ENCODE results near the gene PAF1.
A peak's percentile ranks its signal among the peaks of the same experiment; 100 is the strongest.
"Not testable (repeated sequence)": the region's sequence is repeated elsewhere in the genome, so short reads cannot be mapped to it uniquely, and the experiment has no call there.

Gene PAF1

GRCh38 chr19:39356647-39357046 is 34.3 kb downstream of the PAF1 start:
- no peak for DNase-seq (ENCODE audit: low read depth in 2 of 2, low spot score in 1 of 2)

- no peak for DNase-seq (ENCODE audit: low read depth in 2 of 2, low spot score in 1 of 2)
Measured at GRCh38 chr19:39356073-39356472, 34.8 kb downstream of the PAF1 start.

GRCh38 chr19:39355253-39355652 is 35.7 kb downstream of the PAF1 start:
- no peak for DNase-seq (ENCODE audit: low read depth in 2 of 2, low spot score in 1 of 2)

GRCh38 chr19:39352381-39353255 is 38.3 kb downstream of the PAF1 start:
- DNase-seq (ENCODE audit: low read depth in 2 of 2, low spot score in 1 of 2): no peak

GRCh38 chr19:39351537-39352064 is 39.3 kb downstream of the PAF1 start:
- no peak for DNase-seq (ENCODE audit: low read depth in 2 of 2, low spot score in 1 of 2)

- no peak for DNase-seq (ENCODE audit: low read depth in 2 of 2, low spot score in 1 of 2)
Measured at GRCh38 chr19:39350156-39350555, 40.8 kb downstream of the PAF1 start.

- DNase-seq (ENCODE audit: low read depth in 2 of 2, low spot score in 1 of 2): no peak
Measured at GRCh38 chr19:39349326-39349725, 41.6 kb downstream of the PAF1 start.

GRCh38 chr19:39347332-39348164 is 43.4 kb downstream of the PAF1 start:
- no peak for DNase-seq (ENCODE audit: low read depth in 2 of 2, low spot score in 1 of 2)

- no peak for DNase-seq (ENCODE audit: low read depth in 2 of 2, low spot score in 1 of 2)
Measured at GRCh38 chr19:39345956-39346355, 45.0 kb downstream of the PAF1 start.

- no peak for DNase-seq (ENCODE audit: low read depth in 2 of 2, low spot score in 1 of 2)
Measured at GRCh38 chr19:39342647-39343305, 48.1 kb downstream of the PAF1 start.

GRCh38 chr19:39341719-39342604 is 48.9 kb downstream of the PAF1 start, which contains the start of gene SAMD4B:
Gene SAMD4B (plus strand): TSS chr19:39342421. CDS start chr19:39356894, 14,473 bp downstream.
- peak; percentile 98 to 99 for DNase-seq (ENCODE audit: low read depth in 2 of 2, low spot score in 1 of 2)

GRCh38 chr19:39341129-39341718 is 49.7 kb downstream of the PAF1 start:
- no peak for DNase-seq (ENCODE audit: low read depth in 2 of 2, low spot score in 1 of 2)

GRCh38 chr19:39340156-39340555 is 50.8 kb downstream of the PAF1 start:
- not testable (repeated sequence) for DNase-seq (ENCODE audit: low read depth in 2 of 2, low spot score in 1 of 2)

GRCh38 chr19:39339674-39340073 is 51.2 kb downstream of the PAF1 start:
- no peak for DNase-seq (ENCODE audit: low read depth in 2 of 2, low spot score in 1 of 2)

- no peak for DNase-seq (ENCODE audit: low read depth in 2 of 2, low spot score in 1 of 2)
Measured at GRCh38 chr19:39336483-39336882, 54.4 kb downstream of the PAF1 start.

All from stimulated activated CD8-positive, alpha-beta memory T cell treated with anti-CD3 and anti-CD28 coated beads, Interleukin-4, amount 100 ng/mL, for 1 hour (primary cell).